Measurements from ENCODE around the gene BAX.

Gene BAX

GRCh38 chr19:49004964-49005614 is 50.4 kb downstream of the BAX start:
- TF ChIP-seq, protein P1, sequence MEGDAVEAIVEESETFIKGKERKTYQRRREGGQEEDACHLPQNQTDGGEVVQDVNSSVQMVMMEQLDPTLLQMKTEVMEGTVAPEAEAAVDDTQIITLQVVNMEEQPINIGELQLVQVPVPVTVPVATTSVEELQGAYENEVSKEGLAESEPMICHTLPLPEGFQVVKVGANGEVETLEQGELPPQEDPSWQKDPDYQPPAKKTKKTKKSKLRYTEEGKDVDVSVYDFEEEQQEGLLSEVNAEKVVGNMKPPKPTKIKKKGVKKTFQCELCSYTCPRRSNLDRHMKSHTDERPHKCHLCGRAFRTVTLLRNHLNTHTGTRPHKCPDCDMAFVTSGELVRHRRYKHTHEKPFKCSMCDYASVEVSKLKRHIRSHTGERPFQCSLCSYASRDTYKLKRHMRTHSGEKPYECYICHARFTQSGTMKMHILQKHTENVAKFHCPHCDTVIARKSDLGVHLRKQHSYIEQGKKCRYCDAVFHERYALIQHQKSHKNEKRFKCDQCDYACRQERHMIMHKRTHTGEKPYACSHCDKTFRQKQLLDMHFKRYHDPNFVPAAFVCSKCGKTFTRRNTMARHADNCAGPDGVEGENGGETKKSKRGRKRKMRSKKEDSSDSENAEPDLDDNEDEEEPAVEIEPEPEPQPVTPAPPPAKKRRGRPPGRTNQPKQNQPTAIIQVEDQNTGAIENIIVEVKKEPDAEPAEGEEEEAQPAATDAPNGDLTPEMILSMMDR (IDR thresholded peaks at IDR 0.05), result no peak
- Histone ChIP-seq H3K4me3 (no peak overlapping the region), H3K27ac (no peak overlapping the region)
- no peak for DNase-seq (ENCODE audit: low spot score)

DNA sequence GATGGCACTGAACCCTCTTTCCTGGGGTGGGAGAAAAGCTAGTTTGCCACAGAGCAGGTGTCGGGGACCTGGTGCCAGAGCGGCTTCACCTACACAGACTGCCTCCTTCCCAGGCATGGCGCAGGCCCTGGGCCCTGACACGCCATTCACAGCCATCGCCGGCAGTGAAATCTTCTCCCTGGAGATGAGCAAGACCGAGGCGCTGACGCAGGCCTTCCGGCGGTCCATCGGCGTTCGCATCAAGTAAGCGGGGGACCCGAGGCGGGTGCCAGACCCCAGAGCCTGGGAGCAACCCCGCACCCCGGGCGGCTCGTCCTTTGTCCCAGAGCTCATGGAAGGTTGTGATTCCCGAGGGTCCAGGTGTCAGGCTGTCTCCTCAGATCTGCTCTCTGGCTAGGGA is 52.2 kb downstream of the BAX start:
- DNase-seq (ENCODE audit: low spot score), result no peak
- Histone ChIP-seq H3K27ac (no peak overlapping the region), H3K4me3 (no peak overlapping the region)
- TF ChIP-seq, protein P1 (IDR thresholded peaks at IDR 0.05), result no peak

DNA sequence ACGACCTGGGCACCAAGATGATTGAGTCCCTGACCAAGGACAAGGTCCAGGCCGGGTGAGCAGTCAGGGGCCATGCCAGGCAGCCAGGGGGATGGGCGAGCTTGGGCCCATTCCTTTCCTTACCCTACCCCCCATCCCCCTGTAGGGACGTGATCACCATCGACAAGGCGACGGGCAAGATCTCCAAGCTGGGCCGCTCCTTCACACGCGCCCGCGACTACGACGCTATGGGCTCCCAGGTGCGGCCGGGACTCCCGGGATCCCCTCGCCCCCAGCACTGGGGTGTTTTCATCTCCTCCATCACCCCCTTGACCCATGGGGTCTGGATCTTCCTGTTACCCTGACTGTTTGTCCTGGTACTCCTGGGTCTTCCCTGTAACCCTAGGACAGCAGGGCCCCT is 55.2 kb downstream of the BAX start:
- TF ChIP-seq, protein P1 (IDR thresholded peaks at IDR 0.05), result no peak
- no peak overlapping the region for H3K4me3 ChIP-seq
- DNase-seq (ENCODE audit: low spot score), result no peak
- no peak overlapping the region for H3K27ac ChIP-seq

DNA sequence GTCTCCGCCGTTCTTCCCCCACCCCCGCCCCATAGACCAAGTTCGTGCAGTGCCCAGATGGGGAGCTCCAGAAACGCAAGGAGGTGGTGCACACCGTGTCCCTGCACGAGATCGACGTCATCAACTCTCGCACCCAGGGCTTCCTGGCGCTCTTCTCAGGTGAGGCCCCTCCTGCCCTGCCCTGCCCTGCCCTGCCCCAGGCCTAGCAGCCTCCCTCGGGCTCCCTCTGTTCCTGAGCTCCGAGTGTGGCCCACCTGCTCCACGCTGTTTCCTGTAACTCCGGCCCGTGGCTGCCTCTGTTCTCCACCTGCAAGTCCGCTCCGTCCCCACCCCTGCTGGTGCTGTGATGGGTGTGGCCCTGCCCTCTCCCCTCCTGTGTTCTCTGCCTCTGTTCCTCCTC is 55.8 kb downstream of the BAX start:
- no peak for DNase-seq (ENCODE audit: low spot score)
- Histone ChIP-seq H3K4me3 (no peak overlapping the region), H3K27ac (no peak overlapping the region)
- TF ChIP-seq, protein P1 (IDR thresholded peaks at IDR 0.05), result no peak

DNA sequence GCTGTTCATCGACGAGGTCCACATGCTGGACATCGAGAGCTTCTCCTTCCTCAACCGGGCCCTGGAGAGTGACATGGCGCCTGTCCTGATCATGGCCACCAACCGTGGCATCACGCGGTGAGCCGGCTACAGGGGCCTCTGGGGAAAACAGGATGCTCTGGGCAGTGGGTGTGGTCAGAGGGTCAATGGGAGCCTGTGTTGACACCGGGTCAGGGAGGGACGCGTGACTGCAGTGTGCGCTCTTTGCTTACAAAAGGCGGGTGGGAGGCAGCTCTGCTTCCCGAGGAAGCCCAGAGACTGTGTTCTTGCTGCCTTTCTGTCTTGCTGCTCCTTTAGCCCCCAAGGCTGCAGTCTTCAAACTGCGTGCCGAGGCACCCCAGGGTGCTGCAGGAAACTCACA is 56.5 kb downstream of the BAX start:
- Histone ChIP-seq H3K27ac (no peak overlapping the region), H3K4me3 (no peak overlapping the region)
- TF ChIP-seq, protein P1 (IDR thresholded peaks at IDR 0.05), result no peak
- DNase-seq (ENCODE audit: low spot score), result no peak

All from coronary artery (tissue), 2 donors.